Measurements from ENCODE around the gene MUC21. TPM values are rescaled to one million over a fixed set of nuclear protein-coding genes. Genes with fewer than 3 reads are reported as not detected.

The MUC21 gene
- not detected in 2 replicates for total RNA-seq (2014; rRNA removed; shearing (Covaris generic))
- not detected in 2 replicates for polyA plus RNA-seq (2015; cell fraction: cytosol; rRNA removed)
- not detected in 2 replicates for polyA plus RNA-seq (2015; cell fraction: nucleus; rRNA removed)

- DNase-seq (ENCODE audit: low read depth) = no peak
Measured at GRCh38 chr6:30983439-30983838, at the start of gene MUC21. MUC21 (plus strand) TSS chr6:30983718; CDS start chr6:30983959, 241 bp downstream.

- DNase-seq (ENCODE audit: low read depth) = peak; percentile 7
Measured at GRCh38 chr6:30935018-30935417, 48.5 kb upstream of the MUC21 start.

- DNase-seq (ENCODE audit: low read depth) = no peak
Measured at GRCh38 chr6:30937265-30937664, 46.3 kb upstream of the MUC21 start.

- DNase-seq (ENCODE audit: low read depth) = no peak
Measured at GRCh38 chr6:30938730-30939129, 44.8 kb upstream of the MUC21 start.

GRCh38 chr6:30939473-30939872 is 44.0 kb upstream of the MUC21 start:
- no peak for DNase-seq (ENCODE audit: low read depth)

- no peak for DNase-seq (ENCODE audit: low read depth)
Measured at GRCh38 chr6:30940361-30940986, 43.0 kb upstream of the MUC21 start, which contains the start of gene MUCL3. MUCL3 (plus strand) TSS chr6:30940973; CDS start chr6:30941000, 27 bp downstream.

- DNase-seq (ENCODE audit: low read depth) = peak; percentile 81
Measured at GRCh38 chr6:30942338-30943060, 41.0 kb upstream of the MUC21 start.

GRCh38 chr6:30944051-30944450 is 39.5 kb upstream of the MUC21 start:
- no peak for DNase-seq (ENCODE audit: low read depth)

GRCh38 chr6:30945281-30945680 is 38.2 kb upstream of the MUC21 start:
- no peak for DNase-seq (ENCODE audit: low read depth)

GRCh38 chr6:30947231-30947630 is 36.3 kb upstream of the MUC21 start:
- no peak for DNase-seq (ENCODE audit: low read depth)

- no peak for DNase-seq (ENCODE audit: low read depth)
Measured at GRCh38 chr6:30948811-30949210, 34.7 kb upstream of the MUC21 start.

- no peak for DNase-seq (ENCODE audit: low read depth)
Measured at GRCh38 chr6:30951907-30952469, 31.5 kb upstream of the MUC21 start.

GRCh38 chr6:30954631-30955366 is 28.7 kb upstream of the MUC21 start:
- DNase-seq (ENCODE audit: low read depth) = no peak

GRCh38 chr6:30955367-30956042 is 28.0 kb upstream of the MUC21 start:
- DNase-seq (ENCODE audit: low read depth) = peak; percentile 61

- DNase-seq (ENCODE audit: low read depth) = no peak
Measured at GRCh38 chr6:30957716-30958115, 25.8 kb upstream of the MUC21 start.

GRCh38 chr6:30960907-30961673 is 22.4 kb upstream of the MUC21 start:
- DNase-seq (ENCODE audit: low read depth) = no peak

- DNase-seq (ENCODE audit: low read depth) = no peak
Measured at GRCh38 chr6:30962716-30963115, 20.8 kb upstream of the MUC21 start.

GRCh38 chr6:30963641-30964040 is 19.9 kb upstream of the MUC21 start:
- DNase-seq (ENCODE audit: low read depth) = peak; percentile 50

- DNase-seq (ENCODE audit: low read depth) = peak; percentile 25
Measured at GRCh38 chr6:30964075-30964474, 19.4 kb upstream of the MUC21 start.

GRCh38 chr6:30965140-30965601 is 18.3 kb upstream of the MUC21 start:
- DNase-seq (ENCODE audit: low read depth) = no peak
